Measurements from ENCODE around the gene MACROD2.
"Not testable (repeated sequence)": the region's sequence is repeated elsewhere in the genome, so short reads cannot be mapped to it uniquely, and the experiment has no call there.

MACROD2 gene

GRCh38 chr20:14889496-14890255 is 894.4 kb downstream of the MACROD2 start:
- no peak for DNase-seq

GRCh38 chr20:14890713-14891112 is 895.4 kb downstream of the MACROD2 start:
- no peak for DNase-seq

GRCh38 chr20:14892782-14893181 is 897.5 kb downstream of the MACROD2 start:
- DNase-seq, result no peak

GRCh38 chr20:14896569-14896968 is 901.3 kb downstream of the MACROD2 start:
- peak; percentile 11 for DNase-seq

GRCh38 chr20:14897608-14898007 is 902.3 kb downstream of the MACROD2 start:
- DNase-seq, result no peak

GRCh38 chr20:14902432-14903089 is 907.2 kb downstream of the MACROD2 start:
- no peak for DNase-seq

GRCh38 chr20:14906908-14907434 is 911.7 kb downstream of the MACROD2 start:
- DNase-seq, result no peak

- DNase-seq, result no peak
Measured at GRCh38 chr20:14910126-14910525, 914.8 kb downstream of the MACROD2 start.

GRCh38 chr20:14913896-14914620 is 918.7 kb downstream of the MACROD2 start:
- DNase-seq, result no peak

- no peak for DNase-seq
Measured at GRCh38 chr20:14914633-14915032, 919.3 kb downstream of the MACROD2 start.

GRCh38 chr20:14915356-14915755 is 920.0 kb downstream of the MACROD2 start:
- DNase-seq, result no peak

- no peak for DNase-seq
Measured at GRCh38 chr20:14916360-14916920, 921.1 kb downstream of the MACROD2 start.

GRCh38 chr20:14918281-14918680 is 923.0 kb downstream of the MACROD2 start:
- no peak for DNase-seq

GRCh38 chr20:14918976-14919375 is 923.7 kb downstream of the MACROD2 start:
- no peak for DNase-seq

GRCh38 chr20:14919501-14920081 is 924.3 kb downstream of the MACROD2 start:
- peak; percentile 78 for DNase-seq

- no peak for DNase-seq
Measured at GRCh38 chr20:14921513-14921912, 926.2 kb downstream of the MACROD2 start.

GRCh38 chr20:14922503-14923267 is 927.4 kb downstream of the MACROD2 start:
- DNase-seq, result no peak

- DNase-seq, result no peak
Measured at GRCh38 chr20:14924433-14924832, 929.1 kb downstream of the MACROD2 start.

- DNase-seq, result no peak
Measured at GRCh38 chr20:14925300-14925699, 930.0 kb downstream of the MACROD2 start.

- DNase-seq, result not testable (repeated sequence)
Measured at GRCh38 chr20:14926436-14926835, 931.1 kb downstream of the MACROD2 start.

GRCh38 chr20:14928083-14928482 is 932.8 kb downstream of the MACROD2 start:
- DNase-seq, result peak; percentile 65

GRCh38 chr20:14929388-14929787 is 934.1 kb downstream of the MACROD2 start:
- no peak for DNase-seq
